ENCODE results near the gene CES3.

GRCh38 chr16:67001726-67002125, 40.7 kb downstream of the CES3 start:
- TF ChIP-seq CTCF (IDR thresholded peaks at IDR 0.05 in 2 of 3, conservative IDR thresholded peaks at IDR 0.05 in 1 of 3; ENCODE audit: insufficient read depth in 2 of 3, low read depth in 1 of 3, low read length in 3 of 3), result no peak
- no peak for TF ChIP-seq SP1 (CRISPR knock-in tag; IDR thresholded peaks at IDR 0.05)
- no peak for TF ChIP-seq OTX1 (CRISPR knock-in tag; IDR thresholded peaks at IDR 0.05)
- no peak for TF ChIP-seq EP300 (IDR thresholded peaks at IDR 0.05; ENCODE audit: low read length)
- no peak for TF ChIP-seq ZNF23 (CRISPR knock-in tag; IDR thresholded peaks at IDR 0.05)
- no peak for TF ChIP-seq NR2C1 (IDR thresholded peaks at IDR 0.05)
- no peak for TF ChIP-seq NR2C1 (tag; IDR thresholded peaks at IDR 0.05)
- TF ChIP-seq CSDE1 (IDR thresholded peaks at IDR 0.05), result no peak
- TF ChIP-seq RBM39 (optimal IDR thresholded peaks at IDR 0.05; ENCODE audit: low read depth, low read length), result no peak
- no peak for TF ChIP-seq ZNF707 (CRISPR knock-in tag; conservative IDR thresholded peaks at IDR 0.05)
- no peak for TF ChIP-seq PHF21A (IDR thresholded peaks at IDR 0.05; ENCODE audit: borderline replicate concordance, low read depth)
- no peak for TF ChIP-seq KLF13 (tag; IDR thresholded peaks at IDR 0.05; ENCODE audit: borderline replicate concordance, low read depth)
- no peak for TF ChIP-seq RAD51 (IDR thresholded peaks at IDR 0.05; ENCODE audit: borderline replicate concordance, low read depth)
- TF ChIP-seq ZBTB17 (CRISPR knock-in tag; IDR thresholded peaks at IDR 0.05), result no peak
- TF ChIP-seq JUN (IDR thresholded peaks at IDR 0.05; ENCODE audit: borderline replicate concordance, low read depth, low read length), result no peak
- TF ChIP-seq JUN (CRISPR knock-in tag; IDR thresholded peaks at IDR 0.05; ENCODE audit: borderline replicate concordance), result no peak

Data from K562 (cell line).